Hepatocyte (in vitro differentiated cells): ENCODE results near the gene SYT15. TPM values are rescaled to one million over a fixed set of nuclear protein-coding genes. Genes with fewer than 3 reads are reported as not detected.
"Not testable (repeated sequence)": the region's sequence is repeated elsewhere in the genome, so short reads cannot be mapped to it uniquely, and the experiment has no call there.

Source experiments
- DNase-seq: peaks from one replicate; pipeline ENCODE4 v3.0.0-alpha.2; 2016; ENCODE audit warnings: low spot score
- H2AFZ ChIP-seq: fragments of 200-600 bp; sonication (generic); 2 replicates; pipeline ENCODE4 v1.6.0; 2016; ENCODE audit warnings: antibody characterized with exemption, mild to moderate bottlenecking
- H3K27ac ChIP-seq: fragments of 200-600 bp; sonication (generic); 2 replicates; pipeline ENCODE4 v1.5.1; 2016; ENCODE audit warnings: mild to moderate bottlenecking
- H3K27me3 ChIP-seq: fragments of 200-600 bp; sonication (generic); 2 replicates; pipeline ENCODE4 v1.6.1; 2016
- H3K36me3 ChIP-seq: fragments of 200-600 bp; sonication (generic); replicated peaks from 2 replicates; pipeline ENCODE4 v1.5.1; 2016; ENCODE audit warnings: low read depth; ENCODE audit not compliant: insufficient read depth
- H3K4me1 ChIP-seq: fragments of 200-600 bp; sonication (generic); 2 replicates; pipeline ENCODE4 v1.5.1; 2016; ENCODE audit warnings: mild to moderate bottlenecking, moderate library complexity; ENCODE audit not compliant: insufficient read depth
- H3K4me2 ChIP-seq: fragments of 200-600 bp; sonication (generic); 2 replicates; pipeline ENCODE4 v1.6.0; 2016
- H3K4me3 ChIP-seq: fragments of 200-600 bp; sonication (generic); 2 replicates; pipeline ENCODE4 v1.5.1; 2016; ENCODE audit warnings: mild to moderate bottlenecking
- H3K79me2 ChIP-seq: fragments of 200-600 bp; sonication (generic); 2 replicates; pipeline ENCODE4 v1.6.0; 2017; ENCODE audit warnings: mild to moderate bottlenecking
- H3K9me2 ChIP-seq: fragments of 200-600 bp; sonication (generic); replicated peaks from 2 replicates; pipeline ENCODE4 v1.6.0; 2017; ENCODE audit warnings: mild to moderate bottlenecking; ENCODE audit not compliant: insufficient read depth
- H3K9me3 ChIP-seq: fragments of 200-600 bp; sonication (generic); 2 replicates; pipeline ENCODE4 v1.5.1; 2016; ENCODE audit warnings: low read depth, mild to moderate bottlenecking
- H4K20me1 ChIP-seq: fragments of 200-600 bp; sonication (generic); 2 replicates; pipeline ENCODE4 v1.6.0; 2016; ENCODE audit warnings: mild to moderate bottlenecking; ENCODE audit not compliant: insufficient read depth, poor library complexity, severe bottlenecking
- EZH2 ChIP-seq: fragments of 200-600 bp; sonication (generic); IDR thresholded peaks from 2 replicates; pipeline ENCODE4 v1.6.1; 2016; ENCODE audit warnings: antibody characterized with exemption, mild to moderate bottlenecking, borderline replicate concordance
- EZH2phosphoT487 ChIP-seq: fragments of 200-600 bp; sonication (generic); IDR thresholded peaks from one replicate; pipeline ENCODE4 v1.6.1; 2018; ENCODE audit warnings: antibody characterized with exemption, mild to moderate bottlenecking, low read depth, moderate library complexity; ENCODE audit not compliant: unreplicated experiment, severe bottlenecking
- WGBS: methylation state at CpG from one replicate; pipeline ENCODE4 v1.1.6; 2016; ENCODE audit warnings: low lambda C conversion rate; ENCODE audit errors: missing lambda C conversion rate; 5-methylcytosine and 5-hydroxymethylcytosine counted together
- polyA plus RNA-seq: library from polyadenylated mRNA; unstranded; fragments of >200 nt; fragmentation: Nextera tagmentation; extraction: Ambion mirVana; gene quantifications from 2 replicates; pipeline ENCODE4 v1.2.1, GENCODE V29; 2016
- total RNA-seq: library from RNA; depleted of rRNA; stranded (reverse); fragments of >200 nt; gene quantifications from 2 replicates; pipeline ENCODE4 v1.2.3, GENCODE V29; 2014
- TF ChIP-seq, protein P1 (sequence below): fragments of 200-600 bp; sonication (generic); IDR thresholded peaks from 2 replicates; pipeline ENCODE4 v1.5.1; 2016; ENCODE audit warnings: antibody characterized with exemption, mild to moderate bottlenecking; ENCODE audit not compliant: poor library complexity

Gene SYT15
- total and polyA plus RNA-seq, 2 experiments from 2014 or later = 1.1 to 2.9 TPM

DNA sequence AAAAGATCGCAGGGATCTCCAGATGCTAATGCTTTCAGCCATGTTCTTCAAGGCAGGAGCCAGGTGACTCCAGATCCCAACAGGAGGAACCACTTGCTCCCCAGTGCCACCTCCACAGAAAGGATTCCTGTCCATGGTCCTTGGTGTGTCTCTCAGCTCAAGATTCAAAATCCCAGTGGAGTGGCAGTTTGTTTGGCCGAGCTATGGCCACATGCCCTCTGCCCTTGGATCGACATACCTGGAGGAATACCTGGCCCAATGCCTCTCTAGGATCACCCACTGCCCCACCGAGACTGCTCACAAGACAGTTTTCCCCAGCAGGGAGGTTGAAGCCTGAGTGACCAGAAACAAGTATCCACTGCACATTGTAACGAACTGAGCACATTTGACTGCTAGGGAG, 18.5 kb upstream of the SYT15 start:
- WGBS = 85% methylated on average over 5 of the region's 5 CpGs
- Histone ChIP-seq H3K79me2 (no peaks in the 10 kb centered on the region), H3K27ac (no peak overlapping the region), H3K36me3 (no peaks in the 10 kb centered on the region), H3K9me3 (no peaks in the 10 kb centered on the region), H2AFZ (no peak overlapping the region), H3K27me3 (peaks cover 16% of the 10 kb centered on the region), H3K9me2 (no peaks in the 10 kb centered on the region), H3K4me1 (peaks cover 10% of the 10 kb centered on the region), H3K4me3 (no peak overlapping the region), H3K4me2 (no peak overlapping the region), H4K20me1 (no peaks in the 10 kb centered on the region)
- DNase-seq = no peak
- TF ChIP-seq EZH2 = no peak
- TF ChIP-seq, protein P1, sequence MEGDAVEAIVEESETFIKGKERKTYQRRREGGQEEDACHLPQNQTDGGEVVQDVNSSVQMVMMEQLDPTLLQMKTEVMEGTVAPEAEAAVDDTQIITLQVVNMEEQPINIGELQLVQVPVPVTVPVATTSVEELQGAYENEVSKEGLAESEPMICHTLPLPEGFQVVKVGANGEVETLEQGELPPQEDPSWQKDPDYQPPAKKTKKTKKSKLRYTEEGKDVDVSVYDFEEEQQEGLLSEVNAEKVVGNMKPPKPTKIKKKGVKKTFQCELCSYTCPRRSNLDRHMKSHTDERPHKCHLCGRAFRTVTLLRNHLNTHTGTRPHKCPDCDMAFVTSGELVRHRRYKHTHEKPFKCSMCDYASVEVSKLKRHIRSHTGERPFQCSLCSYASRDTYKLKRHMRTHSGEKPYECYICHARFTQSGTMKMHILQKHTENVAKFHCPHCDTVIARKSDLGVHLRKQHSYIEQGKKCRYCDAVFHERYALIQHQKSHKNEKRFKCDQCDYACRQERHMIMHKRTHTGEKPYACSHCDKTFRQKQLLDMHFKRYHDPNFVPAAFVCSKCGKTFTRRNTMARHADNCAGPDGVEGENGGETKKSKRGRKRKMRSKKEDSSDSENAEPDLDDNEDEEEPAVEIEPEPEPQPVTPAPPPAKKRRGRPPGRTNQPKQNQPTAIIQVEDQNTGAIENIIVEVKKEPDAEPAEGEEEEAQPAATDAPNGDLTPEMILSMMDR = no peak
- TF ChIP-seq EZH2phosphoT487 = no peak

DNA sequence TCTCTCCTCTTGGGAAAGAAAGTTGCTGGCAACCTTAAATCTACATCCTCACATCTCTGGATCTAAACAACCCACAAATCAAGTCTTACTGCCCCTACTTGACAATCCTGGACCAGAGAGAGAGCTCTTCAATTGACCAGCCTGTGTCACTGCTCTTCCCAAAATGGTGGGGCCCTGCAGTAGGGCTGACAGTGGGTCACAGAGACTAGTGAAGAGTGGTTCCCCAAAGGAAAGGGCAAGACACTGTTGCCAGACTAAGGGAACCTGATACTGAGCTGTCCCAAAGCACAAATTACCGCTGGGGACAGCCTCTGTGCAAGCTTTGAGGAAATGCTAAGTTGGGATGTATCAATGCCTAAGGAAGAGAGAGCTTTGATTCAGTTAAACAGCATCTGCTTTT, 18.0 kb upstream of the SYT15 start:
- H3K4me2 ChIP-seq = no peak overlapping the region
- WGBS = 77% methylated on average over 1 of the region's 1 CpG
- H2AFZ ChIP-seq = no peak overlapping the region
- H4K20me1 ChIP-seq = no peaks in the 10 kb centered on the region
- peaks cover 14% of the 10 kb centered on the region for H3K27me3 ChIP-seq
- no peak for DNase-seq
- H3K9me2 ChIP-seq = no peaks in the 10 kb centered on the region
- peaks cover 10% of the 10 kb centered on the region for H3K4me1 ChIP-seq
- no peak overlapping the region for H3K4me3 ChIP-seq
- TF ChIP-seq EZH2phosphoT487 (no peak), EZH2 (no peak)
- TF ChIP-seq, protein P1 = no peak
- no peaks in the 10 kb centered on the region for H3K9me3 ChIP-seq
- H3K79me2 ChIP-seq = no peaks in the 10 kb centered on the region
- no peaks in the 10 kb centered on the region for H3K36me3 ChIP-seq
- no peak overlapping the region for H3K27ac ChIP-seq

GRCh38 chr10:46565591-46566332, 13.2 kb upstream of the SYT15 start:
- H4K20me1 ChIP-seq, H3K36me3 ChIP-seq, H2AFZ ChIP-seq, H3K27me3 ChIP-seq, H3K79me2 ChIP-seq, H3K9me3 ChIP-seq, H3K9me2 ChIP-seq, H3K4me2 ChIP-seq, H3K27ac ChIP-seq, H3K4me3 ChIP-seq, H3K4me1 ChIP-seq: not testable (repeated sequence)
- DNase-seq = peak; percentile 81
- 23% methylated on average over 4 of the region's 6 CpGs for WGBS
- TF ChIP-seq, protein P1 = peak; percentile 84

DNA sequence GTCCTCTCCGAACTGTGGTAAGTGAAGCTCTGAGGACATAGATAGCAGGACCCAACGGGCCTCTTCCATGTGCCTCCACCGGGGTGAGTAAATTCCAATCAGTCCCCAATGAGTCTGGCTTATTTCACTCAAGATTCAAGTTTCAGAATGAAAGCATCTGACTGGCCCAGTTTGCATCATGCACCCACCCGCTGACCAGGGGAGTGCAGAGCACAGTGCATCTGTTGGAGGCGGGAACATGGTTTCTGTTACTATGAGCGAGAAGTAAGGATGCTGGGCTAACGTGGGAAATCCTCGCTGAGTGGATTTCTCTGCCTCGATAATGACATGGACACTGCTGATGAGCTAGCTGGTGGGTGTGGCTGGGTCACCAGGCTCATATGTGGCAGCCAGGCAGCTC, 11.8 kb upstream of the SYT15 start:
- not testable (repeated sequence) for H3K9me2 ChIP-seq, DNase-seq, H3K36me3 ChIP-seq, H3K27ac ChIP-seq, H3K79me2 ChIP-seq, H3K4me2 ChIP-seq, H3K27me3 ChIP-seq, H4K20me1 ChIP-seq, H3K4me1 ChIP-seq, H3K9me3 ChIP-seq, H3K4me3 ChIP-seq, H2AFZ ChIP-seq
- 91% methylated on average over 5 of the region's 9 CpGs for WGBS

- H3K79me2 ChIP-seq, H3K9me2 ChIP-seq, H3K27me3 ChIP-seq, H3K4me1 ChIP-seq, H3K36me3 ChIP-seq, H3K4me2 ChIP-seq, H3K9me3 ChIP-seq, H2AFZ ChIP-seq, DNase-seq, H4K20me1 ChIP-seq, H3K27ac ChIP-seq, H3K4me3 ChIP-seq: not testable (repeated sequence)
- no CpG with 5 or more reads among the region's 2 CpGs for WGBS
Measured at GRCh38 chr10:46570655-46571054, 8.3 kb upstream of the SYT15 start.

DNA sequence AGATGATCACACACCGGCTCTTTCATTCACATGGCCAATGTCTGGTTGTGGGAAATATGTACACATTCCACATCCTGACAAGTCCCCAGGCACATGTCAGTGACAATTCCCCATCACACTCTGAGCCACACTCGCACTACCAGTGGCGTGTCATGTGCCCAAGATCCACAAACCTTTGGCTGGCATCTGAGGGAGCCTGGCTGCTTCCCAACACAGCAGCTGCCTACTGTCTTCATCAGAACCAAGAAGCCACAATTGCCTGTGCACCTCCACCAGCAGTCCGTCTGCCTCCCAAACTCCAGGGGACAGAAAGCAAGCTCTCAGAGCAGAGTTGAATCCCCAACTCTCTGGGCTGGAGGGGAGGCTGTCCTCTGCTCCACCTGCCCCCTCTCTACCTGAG, 6.2 kb upstream of the SYT15 start:
- not testable (repeated sequence) for H3K4me3 ChIP-seq, H3K79me2 ChIP-seq, H4K20me1 ChIP-seq, H2AFZ ChIP-seq, H3K9me3 ChIP-seq, H3K27me3 ChIP-seq, DNase-seq, H3K36me3 ChIP-seq, H3K9me2 ChIP-seq, H3K4me2 ChIP-seq, H3K4me1 ChIP-seq, H3K27ac ChIP-seq
- 67% methylated on average over 3 of the region's 4 CpGs for WGBS
